Esophagus squamous epithelium (tissue), 4 donors: ENCODE results near the gene ARFRP1.

Experiments used
- CTCF ChIP-seq, 6 experiments: fragments of 450-650 bp in 4 of 6; fragments of 200-600 bp in 2 of 6; sonication (generic) in 2 of 6; IDR thresholded peaks; one replicate each; pipeline ENCODE4 v1.5.1; 2016 to 2019; ENCODE audit warnings: antibody characterized with exemption in 6 of 6, mild to moderate bottlenecking in 4 of 6, moderate library complexity in 4 of 6
- POLR2A ChIP-seq, 4 donors: fragments of 450-650 bp; IDR thresholded peaks; one replicate each; pipeline ENCODE4 v1.6.1; 2017; ENCODE audit warnings: antibody characterized with exemption in 4 of 4, mild to moderate bottlenecking in 4 of 4, moderate library complexity in 3 of 4

GRCh38 chr20:63696628-63697356, 11.0 kb downstream of the ARFRP1 start, which contains the start of gene TNFRSF6B:
- TF ChIP-seq CTCF (IDR thresholded peaks at IDR 0.05) = no peak
- TF ChIP-seq POLR2A (IDR thresholded peaks at IDR 0.05) = no peak
